GM21423 (cell line): Measurements from ENCODE around the gene RERG.

Experiments
- ATAC-seq: cut with Tn5 transposase; IDR thresholded peaks from one replicate; pipeline ENCODE4 v1.9.1; 2021; ENCODE audit warnings: mild to moderate bottlenecking, moderate library complexity; ENCODE audit not compliant: unreplicated experiment

RERG gene

GRCh38 chr12:15220451-15220850 lies 766 bp downstream of the RERG start:
- no peak for ATAC-seq

- no peak for ATAC-seq
Observed at GRCh38 chr12:15218794-15219193, 2.4 kb downstream of the RERG start.

DNA sequence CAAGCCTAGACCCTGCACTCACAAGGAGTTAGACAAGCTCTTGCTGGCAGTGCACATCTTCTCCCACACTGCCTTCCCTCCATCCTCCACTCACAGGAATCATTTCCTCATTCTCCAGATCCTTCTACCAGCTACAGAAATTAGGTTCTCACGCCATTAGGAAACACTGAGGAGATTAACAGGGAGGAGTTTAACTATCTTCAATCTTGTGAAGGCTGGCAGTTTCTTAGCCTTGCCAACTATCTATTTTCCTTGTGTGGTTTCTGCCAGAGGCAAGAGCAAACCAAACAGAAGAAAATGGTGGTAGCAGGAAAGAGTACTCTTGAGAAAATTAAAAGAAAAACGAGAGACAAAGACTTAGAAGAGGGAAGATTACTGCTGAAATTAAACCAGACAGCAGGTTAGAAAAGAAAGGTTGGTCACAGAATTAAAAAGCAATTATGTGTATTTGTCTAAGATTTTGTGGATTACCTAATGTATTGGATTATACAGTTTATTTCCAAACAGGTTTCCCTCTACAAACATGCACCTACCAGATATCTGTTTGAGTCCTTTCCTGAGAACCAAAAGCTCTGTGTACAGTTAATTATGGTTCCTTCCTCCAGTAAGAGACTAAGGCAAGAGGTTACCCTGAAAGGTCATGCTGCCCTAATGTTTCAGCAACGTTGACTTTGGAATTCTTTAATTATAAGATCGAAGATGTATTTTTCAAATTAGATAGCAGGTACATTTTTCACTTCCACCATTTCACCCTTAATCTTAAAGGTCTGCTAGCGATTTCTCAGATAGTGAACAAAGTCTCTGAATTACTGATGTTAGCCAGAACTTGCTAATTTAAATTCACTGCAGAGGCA lies 5.0 kb downstream of the RERG start:
- no peak for ATAC-seq

DNA sequence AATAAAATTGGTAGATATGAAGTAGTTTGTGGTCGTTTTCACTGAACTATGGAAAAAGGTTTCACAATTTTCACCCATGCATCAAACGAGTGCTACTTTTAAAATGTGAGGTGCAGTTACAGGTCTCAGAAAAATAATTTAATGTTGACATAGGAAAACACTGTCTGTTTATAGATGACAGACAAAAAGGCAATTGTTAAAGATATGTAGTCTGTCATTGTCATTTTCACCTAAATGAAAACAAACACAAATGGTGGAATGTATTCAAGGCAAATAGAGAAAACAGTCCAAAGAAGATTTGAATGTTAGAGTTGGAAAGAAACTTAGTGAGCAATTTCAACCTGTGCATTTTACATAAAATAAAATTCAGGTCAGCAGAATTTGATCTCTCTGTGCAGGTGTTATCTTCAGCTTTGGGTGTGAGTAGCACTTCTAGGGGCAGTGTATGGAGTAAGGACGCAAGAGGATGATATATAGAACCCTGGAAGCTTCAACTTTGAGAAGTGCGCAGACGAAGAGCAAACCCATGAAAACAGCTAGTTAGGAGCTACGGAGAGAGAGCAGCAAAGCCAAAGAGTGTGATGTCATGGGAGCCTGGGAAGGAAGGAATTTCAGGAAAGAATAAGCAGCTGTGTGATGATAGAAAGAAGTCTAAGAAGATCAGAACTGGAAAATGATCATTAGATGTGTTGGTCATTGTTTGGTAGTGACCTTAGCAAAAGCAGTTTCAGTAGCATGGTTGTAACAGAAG lies 6.2 kb downstream of the RERG start:
- no peak for ATAC-seq

DNA sequence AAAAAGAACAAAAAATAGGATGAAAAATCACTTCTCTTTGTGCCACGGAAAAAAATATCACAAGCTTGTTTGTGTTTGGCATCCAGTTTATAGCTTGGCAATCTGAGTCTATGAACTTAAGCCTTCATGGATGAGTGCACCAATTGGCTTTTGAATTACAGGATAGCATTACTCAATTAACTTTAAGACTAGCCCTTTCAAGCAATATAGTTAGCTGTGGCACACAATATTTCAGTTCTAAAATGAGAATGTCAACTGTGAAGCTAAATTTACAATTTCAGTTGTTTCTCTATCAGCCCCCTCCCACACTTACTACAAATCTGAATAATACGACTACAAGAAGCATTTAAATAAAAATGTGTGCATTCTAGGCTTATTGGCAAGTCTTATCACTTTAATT lies 8.3 kb downstream of the RERG start:
- no peak for ATAC-seq

DNA sequence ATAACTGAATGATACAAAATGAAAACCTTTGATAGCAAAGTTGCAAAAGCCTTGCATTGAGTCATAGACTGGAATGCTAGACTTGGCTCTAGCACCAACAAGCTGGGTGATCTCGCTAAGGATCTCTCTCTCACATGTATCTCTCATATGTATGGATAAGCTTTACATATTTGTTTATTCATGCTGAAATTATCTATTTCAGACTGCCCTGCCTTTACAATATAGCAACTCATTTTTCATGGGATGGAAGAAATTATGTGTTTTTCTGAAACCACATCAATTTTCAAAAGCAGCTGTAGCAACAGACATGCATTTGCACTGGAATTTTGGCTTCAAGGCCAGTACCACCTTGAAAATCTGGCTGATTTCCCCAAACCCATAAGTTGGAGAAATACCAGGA lies 11.4 kb downstream of the RERG start:
- no peak for ATAC-seq

GRCh38 chr12:15208871-15209656 lies 12.2 kb downstream of the RERG start:
- ATAC-seq = no peak

GRCh38 chr12:15208140-15208539 lies 13.1 kb downstream of the RERG start:
- no peak for ATAC-seq

GRCh38 chr12:15206831-15207389 lies 14.3 kb downstream of the RERG start:
- no peak for ATAC-seq

DNA sequence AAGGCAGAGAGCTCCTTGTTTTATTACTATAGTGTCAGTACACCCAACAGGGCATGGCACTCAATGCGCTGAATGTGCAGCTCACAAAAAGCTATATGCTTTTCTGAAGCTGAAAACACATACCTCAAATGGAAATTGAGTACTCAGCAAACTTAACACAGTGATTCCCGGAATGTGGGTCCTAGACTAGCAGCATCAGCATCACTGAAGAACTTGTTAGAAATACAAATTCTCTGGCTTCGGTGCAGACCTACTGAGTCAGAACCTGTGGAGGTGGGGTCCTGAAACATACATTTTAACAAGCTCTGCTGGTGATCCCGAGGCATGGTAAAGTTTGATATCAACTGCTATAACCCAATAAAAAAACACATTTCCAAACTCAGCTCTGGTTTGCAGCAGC lies 14.9 kb downstream of the RERG start:
- no peak for ATAC-seq

DNA sequence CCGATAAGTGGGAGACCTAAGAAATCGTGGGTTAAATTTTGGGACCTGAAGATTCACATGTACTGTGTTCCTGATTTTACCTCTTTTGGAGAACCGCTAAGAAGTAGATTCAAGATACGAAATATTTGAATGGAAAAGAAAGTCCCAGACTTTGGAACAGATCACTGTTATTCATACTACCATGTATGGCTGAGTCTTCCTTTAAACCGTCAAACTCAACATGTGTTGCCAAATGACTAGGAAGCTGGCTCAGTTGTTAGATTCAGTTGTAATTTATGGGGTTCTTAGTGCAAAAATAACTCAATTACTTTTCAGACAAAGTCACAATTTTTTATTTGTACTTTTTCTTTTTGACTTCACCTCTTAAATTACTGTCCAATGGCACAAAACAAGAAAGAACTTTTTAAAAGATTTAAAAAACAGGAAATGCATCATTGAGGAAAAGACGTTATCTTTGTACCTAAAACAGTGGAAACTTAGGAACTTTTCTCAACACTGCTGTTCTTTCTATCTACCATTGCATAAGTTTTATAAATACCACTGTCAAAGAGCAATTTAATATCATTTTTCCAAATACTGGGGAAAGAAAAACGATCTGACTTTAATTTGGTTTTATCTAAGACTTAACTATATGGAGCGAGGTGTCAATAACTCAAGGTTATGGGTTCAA lies 15.7 kb downstream of the RERG start:
- ATAC-seq = no peak

DNA sequence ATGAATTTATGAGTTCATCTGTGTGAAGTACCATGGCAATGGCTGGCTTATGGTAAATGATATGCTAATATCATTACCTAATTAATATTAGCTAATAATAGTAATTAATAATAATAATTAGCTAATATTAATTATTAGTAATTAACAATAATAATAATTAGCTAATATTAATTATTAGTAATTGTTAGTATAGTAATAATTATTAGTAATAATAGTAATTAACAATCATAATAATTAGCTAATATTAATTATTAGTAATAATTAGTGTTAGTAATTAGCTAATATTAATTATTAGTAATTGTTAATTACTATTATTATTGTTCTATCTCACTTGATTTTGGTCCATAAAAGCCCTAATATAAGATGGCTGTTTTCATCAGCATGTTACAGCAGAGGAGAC lies 19.8 kb downstream of the RERG start:
- ATAC-seq = no peak

GRCh38 chr12:15201056-15201455 lies 20.2 kb downstream of the RERG start:
- no peak for ATAC-seq

DNA sequence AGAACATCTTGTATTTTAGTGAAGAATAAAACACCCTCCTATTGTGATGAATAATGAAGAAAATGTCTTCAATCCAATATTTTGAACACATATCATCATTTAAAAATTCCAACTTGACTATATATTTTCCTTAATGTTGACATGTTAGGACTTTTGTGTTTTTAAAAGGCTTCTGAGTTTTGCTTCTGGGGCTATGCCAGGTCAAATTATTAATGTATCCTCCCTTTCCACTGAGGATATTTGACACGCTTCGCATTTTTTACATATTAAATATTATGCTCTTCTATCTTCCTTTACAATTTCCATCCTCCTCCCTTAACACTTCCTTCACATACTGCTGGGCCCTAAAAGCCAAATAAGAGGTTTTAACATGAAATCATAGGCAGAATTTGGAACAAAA lies 20.6 kb downstream of the RERG start:
- no peak for ATAC-seq

- no peak for ATAC-seq
Observed at GRCh38 chr12:15199930-15200329, 21.3 kb downstream of the RERG start.

DNA sequence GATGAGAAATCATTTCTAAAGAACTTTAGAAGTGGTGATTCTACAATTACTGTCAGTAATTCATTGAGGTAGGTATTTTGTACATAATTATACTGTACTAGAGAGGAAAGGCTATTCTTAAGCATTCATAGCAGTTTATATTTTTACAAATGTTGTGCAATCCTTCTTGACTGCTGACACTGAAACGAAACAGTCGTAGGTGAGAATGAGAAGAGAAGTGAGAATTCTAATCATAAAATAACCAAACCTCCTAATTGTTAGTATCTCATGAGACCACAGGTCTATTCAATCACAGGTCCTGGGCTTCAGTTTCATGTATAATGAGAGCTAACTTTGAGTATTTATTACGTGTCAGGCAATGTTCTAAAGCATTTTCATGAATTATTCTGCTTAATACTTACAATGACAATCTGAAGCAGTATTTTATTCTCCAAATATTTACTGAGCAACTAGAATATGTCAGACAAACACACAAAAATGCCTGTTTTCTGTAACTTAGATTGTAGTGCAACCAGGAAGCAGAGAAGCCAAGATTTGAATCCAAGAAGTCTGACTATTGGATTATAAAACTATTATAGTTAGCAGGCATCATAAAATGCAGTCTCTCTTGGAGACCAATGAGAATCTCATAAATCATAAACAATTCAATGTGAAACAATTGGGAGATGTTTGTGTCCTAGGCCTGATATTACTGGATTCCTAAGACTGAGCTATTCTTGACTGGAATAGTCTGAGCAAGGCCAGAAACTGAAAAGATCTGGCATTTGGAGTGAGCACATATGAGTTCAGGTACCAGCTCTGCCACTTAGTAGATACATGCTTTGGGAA lies 24.3 kb downstream of the RERG start:
- no peak for ATAC-seq

- no peak for ATAC-seq
Observed at GRCh38 chr12:15196221-15196620, 25.0 kb downstream of the RERG start.

DNA sequence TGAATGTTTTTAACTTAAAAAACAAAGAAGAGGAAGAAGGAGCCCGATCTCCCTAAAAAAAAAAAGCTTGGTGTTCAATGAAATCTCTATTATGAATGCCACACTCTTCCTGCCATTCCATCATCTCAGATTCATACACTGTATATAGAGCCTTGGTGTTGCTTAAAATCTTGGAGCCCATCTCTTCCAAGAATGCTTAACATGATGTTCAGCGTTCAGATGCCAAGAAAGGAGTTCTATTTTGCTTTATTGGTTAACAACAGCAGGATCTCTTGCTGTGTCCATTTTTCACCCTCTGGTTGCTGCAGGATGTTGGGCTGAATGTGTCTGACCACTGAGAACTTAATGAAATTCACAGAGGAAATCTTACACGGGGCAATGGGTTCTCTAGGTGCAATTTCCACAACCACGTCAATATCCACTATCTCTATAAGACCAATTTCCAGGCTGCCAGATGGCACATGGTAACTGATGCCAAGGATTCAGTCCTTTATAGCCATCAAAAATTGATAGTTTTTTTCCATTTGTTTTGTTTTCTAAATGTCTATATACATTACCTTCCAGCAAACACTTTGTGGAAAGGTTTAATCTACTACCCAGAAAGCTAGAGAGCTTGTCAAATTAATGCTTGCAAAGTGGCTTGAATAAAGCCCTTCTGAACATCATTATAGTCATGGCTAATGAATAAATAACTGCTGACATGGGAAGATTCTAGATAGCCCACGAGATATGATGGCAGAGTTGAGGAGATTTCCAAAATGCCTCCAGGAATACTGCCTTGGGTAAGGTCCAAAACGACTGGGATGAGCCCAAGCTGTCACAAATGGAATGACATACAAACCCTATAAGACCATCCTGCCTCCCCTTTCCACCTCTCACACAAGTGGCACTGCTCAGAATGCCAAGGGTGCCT lies 26.5 kb downstream of the RERG start:
- ATAC-seq = no peak

GRCh38 chr12:15193946-15194345 lies 27.3 kb downstream of the RERG start:
- no peak for ATAC-seq
